ENCODE results near the gene CYFIP2.

Gene CYFIP2

DNA sequence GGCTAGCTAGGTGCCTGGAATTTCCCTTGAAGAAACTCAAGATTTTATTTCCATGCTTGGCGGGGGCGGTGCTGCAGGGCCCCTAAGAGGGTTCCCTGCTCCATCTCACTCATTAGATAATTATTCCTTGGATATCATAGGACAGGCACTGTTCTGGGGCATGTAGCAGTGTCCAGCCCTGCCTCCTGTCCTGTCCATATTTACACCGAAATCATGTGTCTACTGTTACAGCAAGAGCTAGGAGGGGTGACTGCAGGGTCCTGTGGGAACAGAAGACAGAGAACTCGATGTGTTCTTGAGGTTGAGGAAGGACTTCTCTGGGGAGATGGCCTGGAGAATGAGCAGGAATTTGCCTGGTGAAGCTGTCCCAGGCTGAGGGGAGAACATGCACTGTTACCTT, 96.6 kb downstream of the CYFIP2 start:
- DNase-seq, result no peak

DNA sequence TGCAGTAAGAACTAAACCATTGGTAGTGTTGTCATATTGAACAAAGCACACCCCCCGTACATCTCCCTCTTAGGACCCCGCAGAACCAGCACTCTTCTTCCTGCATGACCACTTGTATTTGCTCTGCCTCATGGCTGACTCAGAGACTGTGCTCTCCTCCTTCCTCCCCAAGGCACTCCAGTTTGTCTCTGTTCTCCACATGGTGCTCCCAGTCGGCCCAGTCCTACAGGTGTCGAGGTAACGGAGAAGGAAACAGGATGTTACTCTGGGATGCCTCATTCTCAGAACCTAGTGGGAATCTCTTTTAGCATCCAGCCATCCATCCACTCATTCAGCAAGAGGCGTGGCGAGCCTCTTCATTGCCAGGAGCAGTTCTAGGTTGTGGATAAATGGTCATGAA, 97.1 kb downstream of the CYFIP2 start:
- DNase-seq, result no peak

DNA sequence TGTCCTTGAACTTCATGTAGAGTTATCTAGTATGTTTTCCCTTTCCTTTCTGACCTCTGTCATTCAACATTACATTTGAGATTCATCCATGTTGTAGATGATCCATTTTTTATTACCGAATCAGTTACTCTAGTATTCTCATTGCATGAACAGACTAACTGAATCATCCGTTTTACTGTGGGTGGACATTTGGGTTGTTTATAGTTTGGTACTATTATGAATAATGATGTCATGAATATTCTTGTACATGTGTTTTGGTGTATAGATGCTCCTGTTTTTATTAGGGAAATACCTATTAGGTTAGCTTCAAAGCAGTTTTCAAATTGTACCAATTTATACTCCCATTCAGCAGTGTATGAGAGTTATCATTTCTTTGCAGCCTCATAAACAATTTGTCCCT, 99.8 kb downstream of the CYFIP2 start:
- DNase-seq, result no peak

DNA sequence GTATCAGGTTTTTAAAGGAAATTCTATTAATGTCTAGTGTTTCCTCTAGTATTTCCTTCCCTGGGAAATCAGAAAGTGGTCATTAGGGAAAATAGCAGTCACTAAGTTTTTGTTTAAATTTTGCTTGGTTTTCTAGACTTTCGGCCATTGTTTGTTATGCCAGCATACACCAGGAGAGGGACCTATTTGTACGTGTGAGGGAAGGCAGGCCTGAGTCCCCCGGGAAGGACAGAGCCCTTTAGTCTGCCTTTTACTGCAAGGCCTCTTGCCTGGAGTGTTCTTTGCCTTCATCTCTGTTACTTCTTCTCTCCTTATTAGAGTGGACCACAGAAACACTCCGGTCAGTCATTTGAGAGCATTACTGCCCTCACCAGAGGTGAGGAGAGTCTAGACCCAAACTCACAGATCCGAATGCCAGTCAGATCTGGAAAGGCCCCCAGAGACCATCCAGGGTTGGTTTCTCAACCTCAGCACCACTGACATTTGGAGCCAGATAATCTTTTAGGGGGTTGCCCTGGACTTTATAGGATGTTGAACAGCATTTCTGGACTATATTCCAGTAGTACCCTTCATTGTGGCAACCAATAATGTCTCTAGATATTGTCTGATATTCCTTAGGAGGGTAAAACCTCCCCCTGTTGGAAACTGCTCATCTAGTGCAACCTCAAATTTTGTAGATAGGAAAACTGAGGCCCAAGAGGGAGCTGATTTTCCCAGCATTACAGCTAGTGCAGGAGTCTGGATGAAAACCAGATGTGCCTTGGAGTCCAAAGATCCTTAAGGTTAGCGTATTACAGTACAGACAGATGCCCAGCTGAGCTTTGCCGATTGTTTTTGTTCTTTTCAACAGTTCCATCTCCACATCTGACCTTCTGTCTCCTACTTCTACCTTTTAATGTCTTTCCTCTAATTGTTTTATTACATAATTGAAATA, 101.1 kb downstream of the CYFIP2 start:
- no peak for DNase-seq

DNA sequence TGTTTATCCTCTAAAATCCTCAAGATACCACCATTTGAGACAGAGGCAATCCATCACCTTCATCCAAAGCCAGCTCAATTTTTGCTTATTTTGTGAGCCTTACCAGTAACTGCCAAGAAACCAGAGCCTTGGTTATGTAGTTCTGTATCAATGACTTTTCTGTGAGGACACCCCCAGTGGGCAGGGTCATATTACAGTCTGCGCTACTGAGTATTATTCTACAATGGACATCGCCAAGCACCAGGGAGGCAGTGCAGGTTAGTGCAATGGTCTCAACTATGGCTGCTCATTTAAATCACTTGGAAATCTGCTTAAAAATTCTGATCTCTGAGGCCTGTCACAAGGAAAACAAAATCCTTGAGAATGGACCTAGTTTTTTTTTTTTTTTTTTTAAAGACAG, 103.6 kb downstream of the CYFIP2 start:
- no peak for DNase-seq

DNA sequence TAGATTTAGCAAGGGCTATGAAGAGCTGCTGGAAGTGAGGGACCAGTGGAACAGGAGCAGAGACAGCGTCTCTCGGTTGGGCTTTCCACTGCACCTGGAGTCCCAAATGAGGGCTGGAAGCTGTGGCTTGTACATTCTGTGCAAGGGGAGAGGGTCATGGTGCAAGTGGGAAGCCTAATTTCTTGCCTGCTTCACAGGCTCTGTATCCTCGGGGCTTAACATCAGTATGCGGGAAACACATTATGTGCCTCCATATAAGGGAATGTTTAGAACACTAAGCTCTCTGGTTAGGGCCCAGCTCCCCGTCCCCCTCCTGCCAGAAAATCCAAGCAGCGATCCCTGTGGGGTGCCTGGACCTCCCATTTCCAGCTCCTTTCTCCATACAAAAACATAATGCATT, 105.0 kb downstream of the CYFIP2 start:
- no peak for DNase-seq

DNA sequence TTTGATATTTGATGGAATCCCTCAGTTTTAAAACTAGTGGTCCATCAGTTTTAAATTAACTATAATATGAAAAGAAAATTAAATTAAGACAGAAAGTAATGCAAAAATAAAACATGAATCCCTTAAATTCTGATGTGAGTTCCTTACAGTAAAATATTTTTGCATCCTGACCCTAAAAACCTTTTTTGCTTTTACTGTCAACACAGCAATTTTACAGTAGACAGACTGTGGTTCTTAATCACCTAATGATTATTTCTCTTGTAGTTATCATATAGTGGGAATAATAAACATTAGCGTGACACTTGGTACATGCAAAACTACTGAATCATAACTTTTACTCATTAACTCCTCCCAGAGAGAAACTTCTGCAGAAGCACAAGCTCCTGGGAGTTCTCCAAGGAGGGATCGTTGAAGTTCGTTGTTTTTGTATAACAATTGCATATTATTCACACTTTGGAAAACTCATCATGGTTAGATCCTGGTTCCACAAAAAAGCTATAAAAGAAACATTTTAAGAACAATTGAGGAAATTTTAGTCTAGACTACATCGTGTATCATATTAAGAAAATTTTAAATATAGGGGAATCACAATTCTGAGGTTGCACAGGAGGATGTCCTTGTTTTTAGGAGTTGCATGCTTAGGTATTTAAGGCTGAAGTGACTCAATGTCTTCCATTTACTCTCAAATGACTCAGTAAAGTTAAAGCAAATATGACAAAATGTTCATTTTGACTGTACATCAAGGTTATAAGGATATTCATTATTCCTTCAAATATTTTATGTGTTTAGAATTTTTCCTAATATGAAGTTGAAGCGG, 105.9 kb downstream of the CYFIP2 start:
- DNase-seq, result no peak

DNA sequence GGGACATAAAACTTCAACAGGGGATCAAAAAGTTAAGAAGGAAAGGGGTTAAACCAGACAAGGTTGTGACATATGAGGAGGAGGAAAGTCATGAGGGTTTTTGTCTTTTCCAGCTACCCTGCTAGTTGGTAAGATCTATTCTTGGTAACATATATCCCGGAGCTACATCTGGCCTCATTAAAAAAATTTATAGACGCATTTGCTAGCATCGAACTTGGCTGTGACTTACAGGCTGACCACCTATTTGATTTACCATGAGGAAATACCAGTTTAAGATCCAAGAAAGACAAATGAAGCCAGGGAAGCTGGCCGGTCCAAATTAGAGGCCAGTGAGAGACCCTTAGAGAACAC, 106.5 kb downstream of the CYFIP2 start:
- DNase-seq, result no peak

DNA sequence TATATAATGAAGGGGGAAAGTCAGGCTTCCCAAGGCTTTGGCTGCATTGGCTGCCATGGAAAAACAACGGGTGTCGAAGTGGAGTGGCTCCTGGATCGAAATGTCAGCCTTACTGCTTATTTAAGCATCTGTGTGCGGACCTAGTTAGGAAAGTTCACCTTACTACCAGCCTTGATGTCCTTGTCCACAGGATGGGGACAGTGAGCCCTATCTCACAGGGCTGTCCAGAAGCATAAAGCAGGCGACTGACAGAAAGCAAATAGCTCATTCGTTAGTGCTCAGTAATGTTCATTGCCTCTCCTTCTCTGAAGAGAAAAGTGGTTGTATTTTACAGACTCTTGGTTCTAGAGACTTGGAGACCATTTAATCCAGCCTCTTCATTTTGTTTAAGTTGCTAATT, 112.6 kb downstream of the CYFIP2 start:
- DNase-seq, result no peak

DNA sequence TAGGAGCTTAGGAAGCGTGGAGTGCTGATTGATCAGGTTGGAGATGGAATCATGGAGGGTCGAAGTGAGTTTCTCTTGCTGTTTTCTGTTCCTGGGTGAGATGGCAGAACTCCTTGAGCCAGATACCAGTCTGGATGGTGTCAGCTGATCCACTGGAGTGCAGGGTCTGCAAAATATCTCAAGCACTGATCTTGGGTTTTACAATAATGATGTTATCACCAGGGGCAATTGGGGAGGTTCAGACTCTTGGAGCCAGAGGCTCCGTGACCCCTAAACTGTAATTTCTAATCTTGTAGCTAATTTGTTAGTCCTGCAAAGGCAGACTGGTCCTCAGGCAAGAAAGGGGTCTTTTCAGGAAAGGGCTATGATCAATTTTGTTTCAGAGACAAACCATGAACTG, 114.1 kb downstream of the CYFIP2 start:
- DNase-seq, result no peak

DNA sequence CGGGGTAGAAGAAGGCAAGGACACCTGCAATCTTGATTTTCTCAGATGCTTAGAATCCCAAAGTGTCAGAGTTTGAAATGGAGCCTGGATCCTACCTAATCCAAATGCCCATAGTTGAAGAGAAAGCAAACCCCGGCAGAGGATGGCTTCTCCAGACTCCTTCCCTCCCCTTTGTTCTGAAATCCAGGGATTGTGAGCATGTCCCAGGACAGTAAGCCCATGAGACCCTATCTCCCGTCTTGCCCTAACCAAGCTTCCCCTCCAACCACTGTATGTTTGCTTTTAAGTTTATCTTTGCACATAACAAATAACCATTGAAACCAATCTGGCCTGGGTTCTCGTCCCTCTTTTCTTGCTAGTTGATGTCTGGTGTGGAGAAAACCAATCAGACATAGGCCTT, 115.8 kb downstream of the CYFIP2 start:
- no peak for DNase-seq

DNA sequence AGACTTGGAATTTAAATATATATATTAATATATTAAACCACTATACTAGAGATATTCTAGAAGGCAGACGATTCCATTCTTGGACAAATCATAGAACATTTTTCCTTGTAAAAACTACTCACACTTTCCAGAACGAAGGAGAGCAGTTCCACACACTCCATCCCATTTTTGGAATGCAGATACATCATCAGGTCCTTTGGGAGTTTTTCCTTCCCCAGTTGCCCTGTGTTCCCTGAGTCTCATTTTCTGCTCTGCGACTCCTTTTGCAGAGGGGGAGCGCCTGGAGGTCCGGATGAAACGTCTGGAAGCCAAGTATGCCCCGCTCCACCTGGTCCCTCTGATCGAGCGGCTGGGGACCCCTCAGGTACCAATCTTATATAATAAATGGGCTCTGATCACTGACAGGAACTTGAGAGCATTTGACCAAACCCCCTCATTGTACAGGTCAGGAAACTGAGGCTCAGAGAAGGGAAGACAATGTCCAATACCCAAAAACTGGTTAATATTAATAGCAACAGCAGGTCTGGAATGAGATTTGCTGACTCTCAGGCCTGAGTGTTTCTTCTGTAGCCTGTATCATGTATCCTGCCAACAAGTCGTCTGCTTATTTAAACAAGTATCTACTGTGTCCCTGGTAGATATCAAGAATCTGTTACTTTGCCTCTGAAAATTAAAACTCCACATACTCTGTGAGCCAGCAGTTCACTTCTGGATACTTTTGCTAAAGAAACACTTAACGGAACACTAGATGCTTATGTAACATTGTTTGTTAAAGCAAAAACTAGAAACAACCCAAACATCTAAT, 117.3 kb downstream of the CYFIP2 start:
- no peak for DNase-seq

DNA sequence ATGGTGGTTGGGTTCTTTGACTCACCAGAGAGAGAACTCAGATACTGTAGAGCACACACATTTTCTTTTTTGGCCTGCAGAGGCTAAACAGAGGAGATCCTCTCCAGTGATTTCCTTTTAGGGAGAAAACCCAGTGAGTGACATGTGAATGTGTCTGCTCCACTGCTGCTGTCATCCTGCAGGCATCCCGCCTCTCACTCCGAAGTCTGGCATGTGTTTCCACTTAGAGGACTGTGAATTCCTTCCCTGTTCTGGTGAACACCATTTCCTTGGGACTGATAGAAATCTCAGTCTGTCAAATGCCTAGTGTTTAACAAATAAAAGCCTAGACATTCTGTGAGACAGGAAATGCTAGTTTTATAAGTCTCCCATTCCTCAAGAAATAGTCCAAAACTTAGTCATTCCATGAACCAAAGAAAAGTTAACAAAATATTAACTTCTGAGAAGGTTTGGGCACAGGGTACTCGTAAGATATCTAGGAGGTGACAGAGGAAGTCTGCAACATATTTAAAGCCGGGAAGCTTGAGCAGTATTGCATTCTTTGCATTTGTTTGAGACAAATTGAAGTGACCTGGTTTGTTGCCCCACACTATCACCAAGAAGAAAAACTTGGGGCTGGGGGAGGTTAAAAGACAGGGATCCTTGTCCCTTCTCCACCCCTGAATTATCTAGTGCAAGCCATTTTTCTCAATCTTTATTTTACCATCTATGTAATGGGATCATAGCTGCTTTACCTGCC, 119.2 kb downstream of the CYFIP2 start:
- no peak for DNase-seq

DNA sequence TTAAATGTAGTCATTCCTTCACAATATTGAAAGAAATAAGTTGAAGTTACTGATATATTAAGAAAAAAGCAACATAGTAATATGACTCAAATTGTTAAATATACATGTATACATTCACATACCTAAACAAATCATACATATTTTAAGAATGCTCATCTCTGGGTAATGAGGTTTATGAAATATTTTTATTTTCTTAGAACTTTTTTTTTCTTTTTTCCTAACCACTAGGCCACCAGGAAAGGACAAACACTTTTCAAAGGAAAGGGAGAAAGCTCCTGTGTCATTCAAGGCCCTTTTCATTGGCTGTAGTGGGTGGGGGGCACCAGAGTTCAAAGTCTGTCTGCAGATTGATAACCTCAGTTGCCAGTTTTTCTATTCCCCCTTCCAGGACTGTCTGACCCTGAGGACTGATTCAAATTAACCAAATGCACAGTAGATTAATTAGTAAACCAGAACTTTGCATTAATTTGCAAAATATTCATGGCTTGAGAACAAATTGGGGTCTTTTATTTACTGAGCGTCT, 121.2 kb downstream of the CYFIP2 start:
- no peak for DNase-seq

DNA sequence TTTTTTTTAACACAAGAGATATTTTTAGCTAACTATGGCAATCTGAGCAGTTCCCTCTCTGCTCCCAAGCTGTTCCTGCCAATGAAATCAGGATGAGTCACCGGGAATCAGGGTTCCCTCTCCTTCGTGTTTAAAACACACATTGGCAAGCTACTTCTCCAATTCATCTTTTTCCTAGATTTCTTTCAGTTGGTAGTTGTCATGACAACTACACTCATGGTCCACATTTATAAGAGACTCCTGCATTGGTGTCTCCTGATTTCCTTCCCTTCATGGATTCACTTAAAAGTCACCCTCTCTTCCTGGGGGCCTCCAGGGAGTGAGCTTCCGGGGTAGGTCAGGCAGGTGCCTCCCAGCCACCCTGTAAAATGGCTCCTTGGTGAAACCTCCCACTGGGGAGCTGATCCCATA, 121.8 kb downstream of the CYFIP2 start:
- peak in 1 of 2 donors; percentile 35 for DNase-seq

DNA sequence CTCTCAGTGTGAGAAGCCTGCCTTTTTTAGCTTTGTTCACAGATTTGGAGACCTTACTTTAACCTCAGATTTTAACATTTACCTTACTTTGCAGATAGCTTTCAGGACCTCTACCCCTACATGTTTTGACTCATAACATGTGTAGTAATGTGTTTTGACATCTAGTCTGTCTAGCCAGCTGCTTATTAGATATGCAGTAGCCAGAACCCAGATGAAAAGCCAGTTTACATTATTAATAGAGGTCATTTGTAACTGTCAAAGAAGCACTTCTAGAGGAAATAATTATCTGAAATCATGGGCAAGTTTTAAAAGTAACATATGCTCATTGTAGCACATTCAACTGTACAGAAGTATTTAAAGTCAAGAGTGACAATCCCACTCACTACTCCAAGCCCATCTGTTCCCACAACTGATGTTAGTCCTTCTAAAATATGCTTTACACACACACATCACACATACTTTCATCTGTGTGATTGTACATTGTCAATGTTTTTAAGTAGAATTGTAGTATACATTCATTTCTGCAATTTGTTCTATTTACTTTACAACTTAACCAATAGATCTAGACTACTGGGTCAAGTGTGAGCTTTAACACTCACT, 122.3 kb downstream of the CYFIP2 start:
- no peak for DNase-seq

DNA sequence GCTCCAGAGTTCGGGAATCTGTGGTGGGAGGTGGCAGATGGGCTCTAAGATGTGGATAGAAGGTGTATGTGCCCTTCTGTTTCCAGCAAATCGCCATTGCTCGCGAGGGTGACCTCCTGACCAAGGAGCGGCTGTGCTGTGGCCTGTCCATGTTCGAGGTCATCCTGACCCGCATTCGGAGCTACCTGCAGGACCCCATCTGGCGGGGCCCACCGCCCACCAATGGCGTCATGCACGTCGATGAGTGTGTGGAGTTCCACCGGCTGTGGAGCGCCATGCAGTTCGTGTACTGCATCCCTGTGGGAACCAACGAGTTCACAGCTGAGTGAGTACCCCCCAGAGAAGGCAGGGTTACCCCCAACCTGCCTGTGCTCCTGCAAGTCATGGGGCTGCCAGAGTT, 123.2 kb downstream of the CYFIP2 start:
- DNase-seq, result no peak

DNA sequence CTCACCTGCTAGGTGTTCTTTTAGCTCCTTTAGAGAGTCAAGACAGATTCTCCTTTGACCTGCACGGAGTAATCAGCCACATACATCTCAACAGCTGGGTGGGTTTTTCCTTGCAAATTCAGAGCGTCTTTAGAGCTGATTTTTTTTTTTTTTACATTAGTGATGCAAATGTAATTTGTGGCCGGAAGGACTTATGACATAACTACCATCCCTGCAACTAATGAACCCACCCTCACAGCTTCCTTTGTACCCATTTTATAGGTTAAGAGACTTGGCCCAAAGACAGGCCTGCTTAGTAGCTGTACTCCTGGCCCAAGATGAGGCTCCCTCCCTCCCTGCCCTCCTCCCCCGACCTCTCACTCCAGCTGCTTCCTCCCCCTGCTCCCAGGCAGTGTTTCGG, 124.2 kb downstream of the CYFIP2 start:
- no peak for DNase-seq

DNA sequence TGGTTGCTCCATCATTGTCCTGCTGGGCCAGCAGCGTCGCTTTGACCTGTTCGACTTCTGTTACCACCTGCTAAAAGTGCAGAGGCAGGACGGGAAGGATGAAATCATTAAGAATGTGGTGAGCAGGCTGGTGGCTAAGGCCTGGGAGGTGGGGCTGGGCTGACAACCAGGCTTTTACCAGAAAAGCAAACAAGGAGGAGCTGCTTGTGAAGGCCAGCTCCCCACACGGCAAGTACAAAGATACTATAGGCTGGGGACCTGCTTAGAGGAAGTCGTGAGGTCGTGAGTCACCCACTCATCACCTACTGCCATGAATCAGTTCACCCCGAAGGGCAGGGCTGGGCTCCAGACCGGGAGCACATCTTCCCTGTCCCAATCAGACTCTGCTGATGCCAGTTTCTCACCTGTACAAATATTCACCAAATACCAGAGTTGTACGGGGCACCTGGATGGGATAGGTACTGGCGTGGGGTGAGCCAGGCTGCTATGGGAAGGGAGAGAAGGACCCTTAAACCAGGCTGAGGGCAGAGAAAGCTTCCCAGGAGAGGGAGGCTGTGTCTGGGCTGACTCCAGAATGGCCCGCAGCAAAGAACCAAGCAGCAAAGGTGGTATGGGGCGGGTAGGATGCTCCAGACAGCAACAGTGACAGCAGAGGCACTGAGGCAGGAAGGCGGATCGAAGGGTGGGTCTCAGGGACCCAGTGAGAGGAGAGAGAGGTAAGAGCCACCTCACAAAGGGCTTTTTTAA, 124.8 kb downstream of the CYFIP2 start:
- DNase-seq, result peak in 1 of 2 donors; percentile 15

DNA sequence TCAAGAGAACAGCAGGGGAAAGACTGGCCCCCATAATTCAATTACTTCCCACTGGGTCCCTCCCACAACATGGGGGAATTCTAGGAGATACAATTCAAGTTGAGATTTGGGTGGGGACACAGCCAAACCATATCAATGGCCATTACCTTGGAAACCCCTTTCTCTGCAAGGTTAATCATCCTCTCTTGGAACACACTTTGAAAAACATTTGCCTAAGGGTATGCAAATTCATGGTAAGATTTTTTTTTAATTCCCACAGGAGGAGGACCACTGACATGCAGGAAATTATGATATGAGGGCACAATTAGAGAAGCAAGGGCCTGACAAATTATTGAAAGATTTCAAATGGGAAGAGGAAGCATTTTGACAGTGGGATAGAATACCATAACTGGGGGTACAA, 132.4 kb downstream of the CYFIP2 start:
- no peak for DNase-seq
